Measurements from ENCODE around the gene LTO1. TPM values are rescaled to one million over a fixed set of nuclear protein-coding genes. Genes with fewer than 3 reads are reported as not detected.

The LTO1 gene
- total and polyA plus RNA-seq, 2 of the 13 experiments (the other 11 are each of a cell fraction or from before 2014, with no cell fraction given): 11.8 to 15.0 TPM

- peak; percentile 92 for TF ChIP-seq PATZ1 (CRISPR knock-in tag; IDR thresholded peaks at IDR 0.05)
- no peak; the same call in 1 of the 2 replicates for TF ChIP-seq AHDC1 (CRISPR knock-in tag; IDR thresholded peaks at IDR 0.05; ENCODE audit: borderline replicate concordance)
- TF ChIP-seq BRD4 (CRISPR knock-in tag; IDR thresholded peaks at IDR 0.05): no peak
- TF ChIP-seq STAT5B (CRISPR knock-in tag; IDR thresholded peaks at IDR 0.05): no peak
- TF ChIP-seq GTF3A (CRISPR knock-in tag; conservative IDR thresholded peaks at IDR 0.05): no peak
- TF ChIP-seq TIGD3 (CRISPR knock-in tag; IDR thresholded peaks at IDR 0.05; ENCODE audit: borderline replicate concordance): no peak
- TF ChIP-seq ZNF557 (CRISPR knock-in tag; IDR thresholded peaks at IDR 0.05): no peak
- TF ChIP-seq ZNF547 (CRISPR knock-in tag; IDR thresholded peaks at IDR 0.05): no peak
- no peak for TF ChIP-seq JARID2 (CRISPR knock-in tag; IDR thresholded peaks at IDR 0.05; ENCODE audit: insufficient replicate concordance)
- TF ChIP-seq ZNF558 (CRISPR knock-in tag; IDR thresholded peaks at IDR 0.05; ENCODE audit: borderline replicate concordance): no peak
- TF ChIP-seq ZNF674 (CRISPR knock-in tag; IDR thresholded peaks at IDR 0.05; ENCODE audit: low read depth): no peak
- TF ChIP-seq ISX (CRISPR knock-in tag; conservative IDR thresholded peaks at IDR 0.05): no peak
- TF ChIP-seq ZNF546 (CRISPR knock-in tag; conservative IDR thresholded peaks at IDR 0.05): no peak
- no peak for TF ChIP-seq NFE2 (CRISPR knock-in tag; IDR thresholded peaks at IDR 0.05)
- TF ChIP-seq ZNF292 (CRISPR knock-in tag; IDR thresholded peaks at IDR 0.05; ENCODE audit: borderline replicate concordance, low read depth): no peak
- no peak for TF ChIP-seq NR3C1 (CRISPR knock-in tag; IDR thresholded peaks at IDR 0.05)
- TF ChIP-seq XRCC5 (optimal IDR thresholded peaks at IDR 0.05; ENCODE audit: low read length): peak; percentile 69
- no peak for TF ChIP-seq REXO4 (CRISPR knock-in tag; IDR thresholded peaks at IDR 0.05; ENCODE audit: borderline replicate concordance)
- no peak for TF ChIP-seq SMAD9 (CRISPR knock-in tag; IDR thresholded peaks at IDR 0.05)
Measured at GRCh38 chr11:69638941-69639681, 36.0 kb downstream of the LTO1 start (continued).

Data from HepG2 (cell line).